ENCODE results near the gene GJC1.

GJC1 gene

DNA sequence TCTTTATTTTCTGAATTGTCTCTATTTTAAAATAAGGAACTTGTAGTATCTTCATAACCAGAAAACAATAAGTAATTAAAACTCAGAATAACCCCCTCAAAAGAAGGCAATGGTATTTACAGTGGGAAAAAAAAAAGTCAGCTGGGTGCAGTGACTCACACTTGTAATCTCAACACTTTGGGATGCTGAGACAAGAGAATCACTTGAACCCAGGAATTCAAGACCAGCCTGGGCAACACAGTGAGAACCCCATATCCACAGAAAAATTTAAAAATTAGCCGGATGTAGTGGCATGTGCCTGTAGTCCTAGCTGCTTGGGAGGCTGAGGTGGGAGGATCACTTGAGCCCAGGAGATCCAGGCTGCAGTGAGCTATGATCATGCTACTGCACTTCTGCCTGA is 37.8 kb downstream of the GJC1 start:
- no peak overlapping the region for H3K9ac ChIP-seq (ENCODE audit: insufficient read length, low read depth)
- DNase-seq (ENCODE audit: low read depth, low spot score) = no peak
- H3K9me3 ChIP-seq (ENCODE audit: insufficient read depth, low read length) = no peaks in the 10 kb centered on the region
- H3K4me3 ChIP-seq (ENCODE audit: insufficient read length, low read depth) = no peak overlapping the region
- peaks cover 5% of the 10 kb centered on the region for H3K4me1 ChIP-seq (ENCODE audit: insufficient read depth, insufficient read length)
- H3K36me3 ChIP-seq (ENCODE audit: insufficient read depth, insufficient read length, low read length) = peaks cover 11% of the 10 kb centered on the region
- TF ChIP-seq YY1 (IDR thresholded peaks at IDR 0.05; ENCODE audit: insufficient read depth, insufficient read length) (no peak), SUZ12 (IDR thresholded peaks at IDR 0.05; ENCODE audit: extremely low read depth, insufficient read depth, insufficient read length) (no peak), ZNF274 (IDR thresholded peaks at IDR 0.05; ENCODE audit: low read depth, low read length) (no peak)
- H3K27me3 ChIP-seq (ENCODE audit: insufficient read depth, insufficient read length) = no peaks in the 10 kb centered on the region

DNA sequence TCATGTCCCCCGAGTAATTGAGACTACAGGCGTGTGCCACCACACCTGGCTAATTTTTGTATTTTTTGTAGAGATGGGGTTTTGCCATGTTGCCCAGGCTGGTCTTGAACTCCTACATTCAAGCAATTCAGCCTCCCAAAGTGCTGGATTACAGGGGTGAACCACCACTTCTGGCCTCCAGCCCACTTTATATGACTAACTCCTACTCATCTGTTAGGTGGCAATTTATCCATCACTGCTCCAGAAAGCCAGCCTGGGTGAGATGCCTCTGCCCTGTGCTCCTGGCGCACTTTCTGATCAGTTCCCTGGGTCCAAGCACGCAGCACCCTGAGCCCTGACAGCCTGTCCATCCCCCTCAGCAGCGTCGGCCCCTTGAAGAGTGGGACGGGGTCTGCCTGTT is 41.9 kb downstream of the GJC1 start:
- Histone ChIP-seq H3K36me3 (ENCODE audit: insufficient read depth, insufficient read length, low read length) (no peaks in the 10 kb centered on the region), H3K9ac (ENCODE audit: insufficient read length, low read depth) (no peak overlapping the region), H3K4me1 (ENCODE audit: insufficient read depth, insufficient read length) (peaks cover 8% of the 10 kb centered on the region), H3K27me3 (ENCODE audit: insufficient read depth, insufficient read length) (no peaks in the 10 kb centered on the region), H3K4me3 (ENCODE audit: insufficient read length, low read depth) (no peak overlapping the region), H3K9me3 (ENCODE audit: insufficient read depth, low read length) (no peaks in the 10 kb centered on the region)
- TF ChIP-seq ZNF274 (IDR thresholded peaks at IDR 0.05; ENCODE audit: low read depth, low read length) (no peak), YY1 (IDR thresholded peaks at IDR 0.05; ENCODE audit: insufficient read depth, insufficient read length) (no peak), SUZ12 (IDR thresholded peaks at IDR 0.05; ENCODE audit: extremely low read depth, insufficient read depth, insufficient read length) (no peak)
- no peak for DNase-seq (ENCODE audit: low read depth, low spot score)

DNA sequence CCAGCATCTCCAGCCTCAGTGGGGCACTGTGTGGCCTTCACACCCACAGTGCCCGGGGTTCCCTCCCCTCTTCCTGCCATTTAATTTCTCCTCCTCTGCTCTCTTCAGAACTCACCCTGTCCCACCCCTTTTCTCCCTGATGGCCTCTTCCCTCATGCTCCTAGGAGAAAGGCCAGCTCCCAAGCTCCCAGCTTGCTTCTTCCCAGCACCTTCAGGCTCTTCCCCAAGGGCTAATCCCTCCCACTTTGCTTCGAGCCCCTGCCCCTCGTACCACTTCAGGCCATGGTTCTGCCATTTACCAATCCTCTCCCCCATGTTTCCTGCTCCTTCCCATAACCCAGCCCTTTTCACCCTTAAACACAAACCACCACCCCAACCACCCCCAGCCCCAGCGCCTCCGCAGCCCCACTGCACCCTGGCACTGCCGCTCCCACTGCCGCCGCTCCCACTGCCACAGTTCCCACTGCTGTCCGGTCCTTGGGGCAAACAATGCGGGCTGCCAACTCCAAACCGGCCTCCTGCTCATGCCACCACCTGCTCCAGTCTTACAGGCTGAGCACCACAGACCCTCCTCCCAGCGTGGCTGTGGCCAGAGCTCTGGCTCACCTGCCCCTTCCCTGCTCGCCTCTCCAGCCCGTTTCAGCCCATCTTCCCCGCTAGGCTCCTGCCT is 42.7 kb downstream of the GJC1 start:
- Histone ChIP-seq H3K36me3 (ENCODE audit: insufficient read depth, insufficient read length, low read length) (no peaks in the 10 kb centered on the region), H3K4me3 (ENCODE audit: insufficient read length, low read depth) (no peak overlapping the region), H3K9me3 (ENCODE audit: insufficient read depth, low read length) (no peaks in the 10 kb centered on the region), H3K9ac (ENCODE audit: insufficient read length, low read depth) (no peak overlapping the region), H3K4me1 (ENCODE audit: insufficient read depth, insufficient read length) (peaks cover 8% of the 10 kb centered on the region), H3K27me3 (ENCODE audit: insufficient read depth, insufficient read length) (no peaks in the 10 kb centered on the region)
- TF ChIP-seq ZNF274 (IDR thresholded peaks at IDR 0.05; ENCODE audit: low read depth, low read length) = no peak
- TF ChIP-seq YY1 (IDR thresholded peaks at IDR 0.05; ENCODE audit: insufficient read depth, insufficient read length) = no peak
- no peak for TF ChIP-seq SUZ12 (IDR thresholded peaks at IDR 0.05; ENCODE audit: extremely low read depth, insufficient read depth, insufficient read length)
- DNase-seq (ENCODE audit: low read depth, low spot score) = no peak

DNA sequence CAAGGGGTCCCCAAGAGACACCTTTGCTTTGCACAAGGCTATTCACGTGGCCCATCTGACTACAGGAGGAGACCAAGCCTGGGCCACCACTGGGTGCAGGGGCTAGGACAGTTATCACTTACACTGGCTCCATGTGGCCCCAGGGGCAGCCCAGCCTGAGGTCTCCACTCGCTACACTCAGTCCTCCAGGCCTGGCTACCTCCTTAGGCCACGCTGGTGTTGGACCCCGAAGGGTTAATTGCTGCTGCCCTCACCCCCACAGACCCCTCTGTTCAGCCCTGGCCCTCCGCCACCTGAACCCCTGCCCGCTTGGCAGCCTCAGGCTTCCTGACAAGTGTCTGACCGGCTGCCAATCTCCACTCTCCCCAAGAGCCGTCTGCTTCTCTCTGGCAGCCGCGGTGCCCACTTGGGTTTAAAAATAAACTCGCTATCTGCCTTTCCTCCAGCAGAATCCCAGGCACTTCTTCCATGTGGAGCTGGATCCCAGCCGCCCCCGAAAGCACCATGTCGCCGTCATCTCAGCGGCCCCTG is 43.5 kb downstream of the GJC1 start:
- Histone ChIP-seq H3K27me3 (ENCODE audit: insufficient read depth, insufficient read length) (no peaks in the 10 kb centered on the region), H3K9ac (ENCODE audit: insufficient read length, low read depth) (no peak overlapping the region), H3K36me3 (ENCODE audit: insufficient read depth, insufficient read length, low read length) (no peaks in the 10 kb centered on the region), H3K4me3 (ENCODE audit: insufficient read length, low read depth) (no peak overlapping the region), H3K4me1 (ENCODE audit: insufficient read depth, insufficient read length) (peaks cover 11% of the 10 kb centered on the region), H3K9me3 (ENCODE audit: insufficient read depth, low read length) (no peaks in the 10 kb centered on the region)
- TF ChIP-seq ZNF274 (IDR thresholded peaks at IDR 0.05; ENCODE audit: low read depth, low read length) (no peak), YY1 (IDR thresholded peaks at IDR 0.05; ENCODE audit: insufficient read depth, insufficient read length) (no peak), SUZ12 (IDR thresholded peaks at IDR 0.05; ENCODE audit: extremely low read depth, insufficient read depth, insufficient read length) (no peak)
- DNase-seq (ENCODE audit: low read depth, low spot score) = no peak

DNA sequence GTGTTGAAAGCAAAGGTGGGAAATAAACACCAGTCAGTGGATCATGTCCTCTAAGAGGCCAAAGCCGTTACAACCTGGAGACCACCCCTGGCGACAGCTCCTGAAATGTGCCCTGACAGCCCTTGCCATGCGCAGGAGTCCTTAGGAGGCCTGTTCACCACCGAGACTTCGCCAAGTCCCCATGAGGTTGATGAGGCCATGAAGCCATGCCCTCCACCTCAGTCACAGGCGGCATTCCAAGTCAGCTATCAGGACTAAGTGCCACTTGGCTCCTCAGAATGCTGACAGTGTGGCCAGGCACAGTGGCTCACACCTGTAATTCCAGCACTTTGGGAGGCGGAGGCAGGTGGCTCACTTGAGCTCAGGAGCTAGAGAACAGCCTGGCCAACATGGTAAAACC is 44.2 kb downstream of the GJC1 start:
- H3K9ac ChIP-seq (ENCODE audit: insufficient read length, low read depth) = no peak overlapping the region
- peaks cover 18% of the 10 kb centered on the region for H3K4me1 ChIP-seq (ENCODE audit: insufficient read depth, insufficient read length)
- no peaks in the 10 kb centered on the region for H3K36me3 ChIP-seq (ENCODE audit: insufficient read depth, insufficient read length, low read length)
- no peaks in the 10 kb centered on the region for H3K9me3 ChIP-seq (ENCODE audit: insufficient read depth, low read length)
- no peak overlapping the region for H3K4me3 ChIP-seq (ENCODE audit: insufficient read length, low read depth)
- DNase-seq (ENCODE audit: low read depth, low spot score) = no peak
- H3K27me3 ChIP-seq (ENCODE audit: insufficient read depth, insufficient read length) = no peaks in the 10 kb centered on the region
- TF ChIP-seq YY1 (IDR thresholded peaks at IDR 0.05; ENCODE audit: insufficient read depth, insufficient read length) (no peak), ZNF274 (IDR thresholded peaks at IDR 0.05; ENCODE audit: low read depth, low read length) (no peak), SUZ12 (IDR thresholded peaks at IDR 0.05; ENCODE audit: extremely low read depth, insufficient read depth, insufficient read length) (no peak)

DNA sequence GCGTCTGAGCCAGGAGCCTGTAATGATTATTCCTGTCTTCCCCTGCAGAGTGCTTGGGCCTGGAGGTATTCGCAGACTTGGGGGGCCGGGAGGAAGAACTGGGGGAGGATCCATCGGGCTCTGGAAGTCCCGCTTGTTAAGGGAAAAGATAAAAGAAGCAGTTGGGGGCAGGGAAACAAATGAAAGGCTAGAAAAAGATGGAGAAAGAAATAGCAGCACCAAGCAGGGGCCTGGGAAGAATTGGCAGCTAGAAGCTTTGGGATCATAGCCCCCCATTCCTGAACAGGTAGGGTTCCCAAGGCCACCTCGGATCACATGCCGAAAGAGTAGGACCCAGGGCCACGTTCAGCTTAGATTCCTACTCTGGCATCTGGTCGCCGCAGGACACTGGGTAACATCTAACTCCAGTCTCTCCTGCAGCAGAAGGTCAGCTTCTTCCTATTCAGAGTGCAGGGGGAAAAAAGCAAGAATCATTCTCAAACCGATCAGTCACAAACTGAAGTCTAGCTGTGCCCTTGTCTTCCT is 47.7 kb downstream of the GJC1 start:
- Histone ChIP-seq H3K4me3 (ENCODE audit: insufficient read length, low read depth) (no peak overlapping the region), H3K9me3 (ENCODE audit: insufficient read depth, low read length) (no peaks in the 10 kb centered on the region), H3K27me3 (ENCODE audit: insufficient read depth, insufficient read length) (peaks cover 3% of the 10 kb centered on the region), H3K36me3 (ENCODE audit: insufficient read depth, insufficient read length, low read length) (no peaks in the 10 kb centered on the region), H3K9ac (ENCODE audit: insufficient read length, low read depth) (peak overlapping the region; percentile 47), H3K4me1 (ENCODE audit: insufficient read depth, insufficient read length) (peaks cover 29% of the 10 kb centered on the region)
- TF ChIP-seq ZNF274 (IDR thresholded peaks at IDR 0.05; ENCODE audit: low read depth, low read length) = no peak
- no peak for TF ChIP-seq YY1 (IDR thresholded peaks at IDR 0.05; ENCODE audit: insufficient read depth, insufficient read length)
- no peak for TF ChIP-seq SUZ12 (IDR thresholded peaks at IDR 0.05; ENCODE audit: extremely low read depth, insufficient read depth, insufficient read length)
- no peak for DNase-seq (ENCODE audit: low read depth, low spot score)

DNA sequence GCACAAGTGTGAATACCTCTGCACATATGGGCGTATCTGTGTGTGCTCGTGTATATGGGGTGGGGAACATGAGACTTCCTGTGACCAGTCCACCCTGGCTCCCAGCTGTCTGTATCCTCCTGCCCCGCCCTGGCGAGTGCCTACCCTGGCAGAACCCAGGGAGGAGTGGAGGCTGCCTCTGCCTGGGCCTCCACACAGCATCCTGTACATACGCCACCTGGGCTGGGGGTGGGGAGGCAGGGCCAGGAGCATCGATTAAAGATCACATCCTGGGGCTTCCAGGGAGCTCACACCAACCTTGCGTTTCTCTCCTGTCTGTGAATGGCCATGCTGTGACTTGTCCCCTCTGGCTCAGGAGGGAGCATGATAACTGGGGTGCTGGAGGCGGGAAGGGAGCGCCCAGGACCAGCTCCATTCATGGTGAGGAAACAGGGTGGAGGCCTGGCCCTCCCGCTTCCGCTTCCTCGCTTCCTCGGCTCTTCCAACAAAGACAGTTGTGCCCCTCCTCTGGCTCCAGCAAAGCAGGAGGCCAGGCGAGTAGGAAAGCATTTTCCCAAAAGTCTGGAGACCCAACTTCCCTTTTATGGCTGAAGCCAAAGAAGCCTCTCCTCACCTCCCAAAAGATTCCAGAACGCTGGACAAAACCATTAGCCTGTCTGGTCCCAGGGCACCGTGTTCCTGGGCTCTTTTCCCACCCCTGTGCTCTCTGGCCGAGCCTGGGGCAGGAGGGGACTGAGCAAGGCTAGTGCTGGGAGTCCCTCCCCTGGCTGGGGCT is 48.3 kb downstream of the GJC1 start:
- peak overlapping the region; percentile 47 for H3K9ac ChIP-seq (ENCODE audit: insufficient read length, low read depth)
- TF ChIP-seq ZNF274 (IDR thresholded peaks at IDR 0.05; ENCODE audit: low read depth, low read length) = no peak
- TF ChIP-seq YY1 (IDR thresholded peaks at IDR 0.05; ENCODE audit: insufficient read depth, insufficient read length) = no peak
- TF ChIP-seq SUZ12 (IDR thresholded peaks at IDR 0.05; ENCODE audit: extremely low read depth, insufficient read depth, insufficient read length) = no peak
- peaks cover 26% of the 10 kb centered on the region for H3K4me1 ChIP-seq (ENCODE audit: insufficient read depth, insufficient read length)
- peaks cover 9% of the 10 kb centered on the region for H3K27me3 ChIP-seq (ENCODE audit: insufficient read depth, insufficient read length)
- no peaks in the 10 kb centered on the region for H3K9me3 ChIP-seq (ENCODE audit: insufficient read depth, low read length)
- no peak for DNase-seq (ENCODE audit: low read depth, low spot score)
- H3K4me3 ChIP-seq (ENCODE audit: insufficient read length, low read depth) = no peak overlapping the region
- no peaks in the 10 kb centered on the region for H3K36me3 ChIP-seq (ENCODE audit: insufficient read depth, insufficient read length, low read length)
